Transverse colon (tissue), 4 donors: ENCODE measurements around the gene HMCN1. TPM values are rescaled to one million over a fixed set of nuclear protein-coding genes. Genes with fewer than 3 reads are reported as not detected.

Experiments
- DNase-seq: peaks from one replicate; pipeline ENCODE4 v3.0.0-alpha.2; 2019
- H3K27ac ChIP-seq, 4 donors: fragments of 200-600 bp; sonication (generic); 2 replicates each; pipeline ENCODE4 v1.5.1; 2016 to 2018; ENCODE audit warnings: inconsistent platforms in 4 of 4
- H3K27me3 ChIP-seq: fragments of 200-600 bp; sonication (generic); 2 replicates; pipeline ENCODE4 v1.5.1; 2017; ENCODE audit warnings: inconsistent platforms
- H3K36me3 ChIP-seq, 4 donors: fragments of 200-600 bp; sonication (generic); 2 replicates each; pipeline ENCODE4 v1.5.1; 2017 to 2019; ENCODE audit warnings: inconsistent platforms in 4 of 4
- H3K4me1 ChIP-seq, 4 donors: fragments of 200-600 bp; sonication (generic); 2 replicates each; pipeline ENCODE4 v1.5.1; 2017 to 2020; ENCODE audit warnings: inconsistent platforms in 4 of 4
- H3K4me3 ChIP-seq, 4 donors: fragments of 200-600 bp; sonication (generic); 1 replicate in 1 of 4; 2 replicates in 3 of 4; pipeline versions ENCODE4 v1.5.1 to v1.6.1; 2017 to 2019; ENCODE audit warnings: inconsistent platforms in 4 of 4
- H3K9me3 ChIP-seq, 2 donors: fragments of 200-600 bp; sonication (generic); 2 replicates each; pipeline ENCODE4 v1.5.1; 2017 to 2019; ENCODE audit warnings: inconsistent platforms in 2 of 2
- CTCF ChIP-seq, 5 experiments: fragments of 200-600 bp in 3 of 5; fragments of 450-650 bp in 2 of 5; sonication (generic) in 3 of 5; IDR thresholded peaks; 1 replicate in 2 of 5; 2 replicates in 3 of 5; pipeline ENCODE4 v1.5.1; 2016 to 2017; ENCODE audit warnings: antibody characterized with exemption in 5 of 5, inconsistent platforms in 3 of 5, mild to moderate bottlenecking in 2 of 5, moderate library complexity in 1 of 5
- EP300 ChIP-seq: sonication (generic); formaldehyde crosslinking; IDR thresholded peaks from one replicate; pipeline ENCODE4 v1.6.1; 2017; ENCODE audit warnings: antibody characterized with exemption, low read depth
- POLR2A ChIP-seq: fragments of 450-650 bp; IDR thresholded peaks from one replicate; pipeline ENCODE4 v1.6.1; 2016; ENCODE audit warnings: antibody characterized with exemption, mild to moderate bottlenecking, moderate library complexity
- POLR2AphosphoS5 ChIP-seq, 3 donors: sonication (generic); formaldehyde crosslinking; IDR thresholded peaks; one replicate each; pipeline ENCODE4 v1.6.1; 2016; ENCODE audit warnings: antibody characterized with exemption in 3 of 3
- WGBS, 2 donors: methylation state at CpG; one replicate each; pipeline ENCODE4 v1.1.5; 2018; ENCODE audit warnings: low coverage in 1 of 2; 5-methylcytosine and 5-hydroxymethylcytosine counted together
- in situ Hi-C, 4 donors: fragments of 200-750 bp; cut with MboI; loops; one replicate each; pipeline versions ENCODE4 v1.15.0 to v1.15.1; 2017; ENCODE audit warnings: low sequenced_read_pairs in 3 of 4, low pct_ligation_motif_present in 1 of 4, low pct_unique_long_range_greater_than_20kb in 1 of 4
- intact Hi-C: fragments of 100-400 bp; cut with DNase I; formaldehyde crosslinking; loops from one replicate; pipeline ENCODE4 v1.15.1; 2023; ENCODE audit warnings: low total_unique reads
- total RNA-seq, 4 donors: library from RNA; depleted of rRNA; stranded (reverse); fragments of >200 nt; gene quantifications; one replicate each; pipeline ENCODE4 v1.1.0, GENCODE V29; 2016

The HMCN1 gene
- total RNA-seq, 4 donors from 2014 or later: 1.1 to 2.7 (median 2.1) TPM

GRCh38 chr1:185719021-185719420 lies 15.2 kb upstream of the HMCN1 start:
- TF ChIP-seq POLR2AphosphoS5 (IDR thresholded peaks at IDR 0.05) (no peak), POLR2A (no peak), CTCF (IDR thresholded peaks at IDR 0.05) (no peak), EP300 (no peak)

GRCh38 chr1:185720633-185721272 lies 13.4 kb upstream of the HMCN1 start:
- no peak for TF ChIP-seq POLR2A
- TF ChIP-seq CTCF (IDR thresholded peaks at IDR 0.05): peak in 4 of 5 experiments; percentile 26 to 32 (median 30)
- Histone ChIP-seq H3K9me3 (no peaks in the 10 kb centered on the region), H3K36me3 (no peaks in the 10 kb centered on the region), H3K27me3 (peaks cover 9% of the 10 kb centered on the region), H3K4me1 (no peaks in the 10 kb centered on the region), H3K4me3 (no peak overlapping the region), H3K27ac (no peak overlapping the region)
- 38 to 45% methylated on average over 2 of the region's 2 CpGs for WGBS, 2 donors
- in situ Hi-C loops: loop anchor here in 1 of 4 donors (10.0 kb wide), 1 partner anchor 494 kb away; no protein-coding TSS in a partner anchor
- intact Hi-C loops: no loop called here
- no peak for DNase-seq

More at GRCh38 chr1:185719021-185719420, 15.2 kb upstream of the HMCN1 start:
- Histone ChIP-seq H3K9me3 (no peaks in the 10 kb centered on the region), H3K4me1 (no peaks in the 10 kb centered on the region), H3K36me3 (no peaks in the 10 kb centered on the region), H3K4me3 (no peak overlapping the region), H3K27me3 (peaks cover 9% of the 10 kb centered on the region), H3K27ac (no peak overlapping the region)
- 25 to 30% methylated on average over 2 to 4 of the region's 4 CpGs for WGBS, 2 donors
- no peak for DNase-seq
- in situ Hi-C loops: no loop called here
- intact Hi-C loops: no loop called here

- Histone ChIP-seq H3K4me3 (no peak overlapping the region), H3K4me1 (no peaks in the 10 kb centered on the region), H3K27ac (no peak overlapping the region), H3K27me3 (peaks cover 9% of the 10 kb centered on the region), H3K36me3 (no peaks in the 10 kb centered on the region), H3K9me3 (no peaks in the 10 kb centered on the region)
- no peak for TF ChIP-seq CTCF (IDR thresholded peaks at IDR 0.05)
- no peak for TF ChIP-seq POLR2A
- TF ChIP-seq POLR2AphosphoS5 (IDR thresholded peaks at IDR 0.05): no peak
- TF ChIP-seq EP300: no peak
- no peak for DNase-seq
- intact Hi-C loops: no loop called here
- in situ Hi-C loops: loop anchor here in 1 of 4 donors (10.0 kb wide), 1 partner anchor 493 kb away; no protein-coding TSS in a partner anchor
These were observed 12.6 kb upstream of the HMCN1 start for GRCh38 chr1:185721553-185721952.

GRCh38 chr1:185722098-185722497 lies 12.1 kb upstream of the HMCN1 start:
- no peak overlapping the region for H3K27ac ChIP-seq
- no peaks in the 10 kb centered on the region for H3K9me3 ChIP-seq
- 81 to 100% methylated on average over 1 to 2 of the region's 2 CpGs for WGBS, 2 donors
- TF ChIP-seq CTCF (IDR thresholded peaks at IDR 0.05) (no peak), POLR2AphosphoS5 (IDR thresholded peaks at IDR 0.05) (no peak), POLR2A (no peak), EP300 (no peak)
- in situ Hi-C loops: loop anchor here in 1 of 4 donors (10.0 kb wide), 1 partner anchor 493 kb away; no protein-coding TSS in a partner anchor
- intact Hi-C loops: no loop called here
- H3K4me1 ChIP-seq: no peaks in the 10 kb centered on the region
- no peak for DNase-seq
- no peaks in the 10 kb centered on the region for H3K36me3 ChIP-seq
- H3K27me3 ChIP-seq: peaks cover 9% of the 10 kb centered on the region
- no peak overlapping the region for H3K4me3 ChIP-seq
